HG02763 (cell line): ENCODE data around the gene ANKRD13C.
"Not testable (repeated sequence)": the region's sequence is repeated elsewhere in the genome, so short reads cannot be mapped to it uniquely, and the experiment has no call there.

Source experiments
- ATAC-seq: cut with Tn5 transposase; IDR thresholded peaks from one replicate; pipeline ENCODE4 v1.9.1; 2021; ENCODE audit warnings: mild to moderate bottlenecking, moderate library complexity; ENCODE audit not compliant: unreplicated experiment

Gene ANKRD13C

DNA sequence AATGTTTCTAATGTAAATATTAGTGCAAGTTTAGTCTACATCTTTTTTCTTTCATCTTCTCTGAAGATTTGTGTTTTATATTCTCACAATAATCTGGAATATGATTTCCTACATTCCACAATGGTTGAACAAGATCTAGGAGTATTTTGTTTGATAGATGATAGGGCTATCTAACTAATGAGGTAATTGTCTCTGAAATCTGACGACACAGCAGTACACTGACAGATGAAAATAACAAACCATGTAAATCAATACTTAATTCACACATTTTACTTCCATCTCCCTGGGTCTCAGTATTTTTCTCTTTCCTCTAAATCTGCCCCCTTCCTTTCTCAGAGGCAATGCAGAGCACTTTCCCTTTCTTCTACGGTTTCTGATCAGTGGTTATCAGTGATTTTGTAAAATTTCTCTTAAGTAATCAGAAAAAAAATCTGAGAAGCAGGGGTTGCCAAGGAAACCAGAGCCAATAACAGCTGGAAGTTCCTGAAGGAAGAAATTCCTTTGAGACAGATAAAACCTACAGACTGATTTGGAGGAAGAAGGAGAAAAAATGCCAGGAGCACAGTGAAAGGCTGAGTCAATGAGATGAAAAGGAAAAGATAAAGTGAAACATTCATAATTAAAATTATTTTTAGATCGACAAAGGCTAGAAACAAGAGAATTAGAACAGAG lies 7.3 kb upstream of the ANKRD13C start:
- no peak for ATAC-seq

DNA sequence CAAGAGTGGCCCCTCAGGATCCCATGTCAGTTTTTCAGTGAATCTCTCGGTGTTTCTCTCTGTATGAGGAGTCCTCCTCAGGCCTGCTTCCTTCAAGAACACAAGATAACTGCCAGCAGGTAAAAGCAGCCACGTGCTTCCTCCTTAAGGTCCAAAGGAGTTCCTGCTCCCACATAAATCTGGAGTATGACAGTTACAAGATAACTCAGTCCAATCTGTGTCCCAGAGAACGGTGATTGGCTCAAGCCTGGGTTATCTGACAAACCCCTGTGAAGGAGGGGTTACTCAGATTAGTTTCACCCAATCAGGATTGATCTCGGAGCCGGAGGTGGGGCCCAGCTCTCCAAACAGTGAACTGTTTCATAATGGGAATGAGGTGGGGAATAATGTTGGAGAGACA lies 5.8 kb upstream of the ANKRD13C start:
- ATAC-seq, result no peak

GRCh38 chr1:70358921-70359564 lies 4.5 kb upstream of the ANKRD13C start:
- no peak for ATAC-seq

GRCh38 chr1:70355920-70356319 lies 1.4 kb upstream of the ANKRD13C start:
- ATAC-seq, result no peak

- ATAC-seq, result no peak
These were observed 537 bp upstream of the ANKRD13C start for GRCh38 chr1:70355111-70355407.

GRCh38 chr1:70353601-70354331 lies 756 bp downstream of the ANKRD13C start:
- ATAC-seq, result peak; percentile 26

- no peak for ATAC-seq
These were observed 1.5 kb downstream of the ANKRD13C start for GRCh38 chr1:70353044-70353443.

DNA sequence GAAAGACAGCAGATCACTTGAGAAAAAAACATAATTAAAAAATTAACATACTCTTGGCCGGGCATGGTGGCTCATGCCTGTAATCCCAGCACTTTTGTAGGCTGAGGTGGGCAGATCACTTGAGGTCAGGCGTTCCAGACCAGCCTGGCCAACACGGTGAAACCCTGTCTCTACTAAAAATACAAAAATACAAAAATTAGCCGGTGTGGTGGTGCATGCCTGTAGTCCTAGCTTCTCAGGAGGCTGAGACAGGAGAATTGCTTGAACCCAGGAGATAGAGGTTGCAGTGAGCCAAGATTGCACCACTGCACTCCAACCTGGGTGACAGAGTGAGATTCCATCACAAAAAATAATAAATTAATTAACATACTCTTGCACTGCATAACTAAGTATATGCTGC lies 4.7 kb downstream of the ANKRD13C start:
- ATAC-seq, result not testable (repeated sequence)

DNA sequence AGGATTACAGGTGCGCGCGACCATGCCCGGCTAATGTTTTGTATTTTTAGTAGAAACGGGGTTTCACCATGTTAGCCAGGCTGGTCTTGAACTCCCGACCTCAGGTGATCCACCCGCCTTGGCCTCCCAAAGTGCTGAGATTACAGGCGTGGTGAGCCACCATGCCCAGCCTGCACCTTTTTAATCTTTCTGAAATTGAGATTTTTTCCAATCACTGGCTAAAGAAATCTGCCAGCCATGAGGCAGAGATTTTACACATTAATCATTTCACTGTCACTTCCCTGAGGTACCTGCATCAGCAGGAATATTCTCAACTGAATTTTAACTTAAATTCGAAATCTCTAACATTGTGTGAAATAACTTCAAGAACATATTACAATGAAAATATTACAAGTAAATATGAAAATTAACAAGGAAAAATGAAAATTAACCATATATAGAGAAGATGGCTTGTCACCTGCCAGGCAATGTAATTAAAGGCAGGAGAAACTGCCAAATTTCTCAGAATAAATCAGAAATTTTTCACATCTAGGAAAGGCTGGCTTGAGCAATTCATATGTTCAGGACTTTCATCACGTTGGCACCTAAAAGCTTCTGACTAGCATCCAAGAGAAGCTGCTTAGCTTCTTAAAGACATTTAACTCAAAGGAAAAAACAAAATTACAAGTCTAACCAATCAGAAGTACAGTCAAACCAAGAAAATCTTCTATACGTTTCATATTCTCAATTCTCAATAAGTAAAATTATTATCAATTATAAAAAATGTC lies 5.9 kb downstream of the ANKRD13C start:
- no peak for ATAC-seq

- not testable (repeated sequence) for ATAC-seq
These were observed 14.9 kb downstream of the ANKRD13C start for GRCh38 chr1:70339644-70340043.

GRCh38 chr1:70336050-70336449 lies 18.5 kb downstream of the ANKRD13C start:
- ATAC-seq, result no peak

GRCh38 chr1:70334436-70334835 lies 20.1 kb downstream of the ANKRD13C start:
- ATAC-seq, result no peak

DNA sequence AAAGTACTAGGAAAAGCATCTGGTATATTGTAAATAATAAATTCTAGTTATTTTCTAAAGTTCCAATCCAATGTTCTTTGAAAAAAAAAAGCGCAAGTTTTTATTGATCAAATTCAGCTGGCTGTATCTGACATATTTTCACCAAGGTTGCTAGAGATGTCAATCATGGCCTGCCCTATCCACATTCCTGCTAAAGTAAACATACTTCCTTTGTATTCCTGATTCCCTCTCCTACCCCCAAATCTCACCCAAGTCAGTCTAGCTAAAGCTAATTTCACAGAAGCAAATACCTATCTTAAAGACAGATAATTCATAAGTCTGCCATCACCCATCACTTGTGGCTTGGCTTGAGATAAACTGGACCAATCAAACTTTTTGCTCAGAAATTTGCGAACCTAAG lies 21.3 kb downstream of the ANKRD13C start:
- no peak for ATAC-seq

DNA sequence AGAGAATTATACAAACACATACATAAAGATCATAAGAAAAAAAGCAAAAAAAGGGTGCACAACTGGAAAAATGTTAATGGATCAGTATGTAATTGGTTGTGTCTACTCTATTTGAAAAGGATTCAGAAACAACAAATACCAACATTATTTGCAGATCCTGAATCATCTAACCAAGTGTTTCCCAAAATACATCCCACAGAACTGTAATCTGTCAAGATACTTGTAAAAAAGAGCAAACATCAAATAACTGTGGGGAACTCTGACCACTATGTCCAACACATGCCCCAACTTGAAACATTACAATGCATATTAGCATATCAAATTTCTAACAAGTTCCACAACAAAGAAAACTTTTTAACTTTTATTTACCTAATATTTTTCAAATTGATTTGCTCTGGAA lies 22.6 kb downstream of the ANKRD13C start:
- ATAC-seq, result no peak

DNA sequence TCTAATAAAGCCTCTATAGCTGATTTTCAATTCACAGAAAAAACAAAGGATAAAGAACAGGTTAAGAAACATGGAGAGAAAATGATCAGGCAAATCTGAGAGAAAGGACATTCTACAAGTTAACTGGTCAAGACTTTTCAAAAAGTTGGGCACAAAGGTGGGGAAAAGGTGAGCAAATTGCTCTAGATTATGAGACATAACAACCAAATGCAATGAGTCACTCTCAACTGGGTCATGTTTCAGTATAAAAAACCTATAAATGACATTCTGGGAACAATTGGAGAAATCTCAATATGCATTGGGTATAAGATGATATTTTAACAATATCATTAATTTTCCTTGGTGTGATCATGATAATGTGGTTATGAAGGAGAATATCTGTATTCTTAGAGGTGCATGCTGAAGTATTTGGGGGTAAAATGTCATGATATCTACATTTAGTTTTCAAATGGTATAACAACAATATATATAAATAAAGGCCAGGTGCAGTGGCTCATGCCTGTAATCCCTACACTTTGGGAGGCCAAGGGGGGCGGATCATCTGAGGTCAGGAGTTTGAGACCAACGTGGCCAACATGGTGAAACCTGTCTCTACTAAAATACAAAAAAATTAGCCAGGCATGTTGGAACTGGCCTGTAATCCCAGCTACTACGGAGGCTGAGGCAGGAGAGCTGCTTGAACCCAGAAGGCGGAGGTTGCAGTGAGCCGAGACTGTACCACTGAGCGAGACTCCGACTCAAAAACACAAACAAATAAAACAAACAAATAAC lies 27.0 kb downstream of the ANKRD13C start:
- no peak for ATAC-seq

- no peak for ATAC-seq
These were observed 29.8 kb downstream of the ANKRD13C start for GRCh38 chr1:70324683-70325082.

- ATAC-seq, result no peak
These were observed 34.8 kb downstream of the ANKRD13C start for GRCh38 chr1:70319750-70320149.

DNA sequence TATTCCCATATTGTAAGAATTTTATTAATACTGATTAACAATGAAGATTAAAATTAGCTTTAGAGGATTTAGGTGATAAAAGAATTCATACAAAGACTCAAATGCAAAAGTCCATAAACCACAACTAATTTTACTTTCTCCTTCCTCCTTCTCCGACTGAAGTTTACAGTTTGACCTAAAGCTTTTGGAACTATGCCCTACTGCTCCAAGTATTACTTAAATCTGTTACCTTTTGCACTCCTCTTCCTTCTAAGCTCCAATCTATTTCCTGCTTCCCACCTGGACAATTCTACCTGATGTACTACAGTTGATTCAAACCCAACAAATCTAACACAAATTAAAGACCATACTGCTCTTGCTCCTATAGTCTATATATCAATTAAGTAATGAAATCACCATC lies 36.3 kb downstream of the ANKRD13C start:
- ATAC-seq, result no peak

DNA sequence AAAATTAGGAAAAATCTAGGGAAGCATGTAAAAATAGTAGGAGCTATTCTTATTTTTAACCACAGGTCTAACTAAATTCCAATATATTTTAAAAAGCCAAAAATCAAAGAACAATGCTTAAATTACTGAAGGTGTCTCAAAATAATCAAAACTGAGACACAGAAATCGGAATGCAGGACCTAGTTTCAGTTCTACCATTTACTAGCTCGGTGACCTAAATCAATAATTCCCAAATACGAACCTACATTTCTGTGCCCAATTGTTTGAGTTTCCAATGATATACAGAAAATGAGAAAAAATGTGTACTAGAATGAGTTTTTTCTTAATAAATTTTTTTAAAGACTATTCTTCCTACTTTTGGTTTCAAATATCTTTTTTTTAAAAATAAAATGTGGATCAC lies 37.4 kb downstream of the ANKRD13C start:
- ATAC-seq, result no peak

- ATAC-seq, result no peak
These were observed 38.7 kb downstream of the ANKRD13C start for GRCh38 chr1:70315782-70316181.
